Kidney epithelial cell (primary cell): ENCODE data around the gene GIMD1. TPM values are rescaled to one million over a fixed set of nuclear protein-coding genes. Genes with fewer than 3 reads are reported as not detected.
"Not testable (repeated sequence)": the region's sequence is repeated elsewhere in the genome, so short reads cannot be mapped to it uniquely, and the experiment has no call there.

ENCODE experiments used
- DNase-seq: peaks from one replicate; pipeline ENCODE4 v3.0.0-alpha.2; 2010; ENCODE audit warnings: low read depth
- H3K27me3 ChIP-seq: 2 replicates; pipeline ENCODE4 v1.6.0; 2011; ENCODE audit warnings: low read length; ENCODE audit not compliant: control insufficient read depth, insufficient read depth
- H3K36me3 ChIP-seq: 2 replicates; pipeline ENCODE4 v1.5.1; 2011; ENCODE audit warnings: low read length; ENCODE audit not compliant: control insufficient read depth, insufficient read depth
- H3K4me3 ChIP-seq: 2 replicates; pipeline ENCODE4 v1.5.1; 2011; ENCODE audit warnings: low read depth, mild to moderate bottlenecking, control low read depth, low read length
- CTCF ChIP-seq: IDR thresholded peaks from 2 replicates; pipeline ENCODE4 v1.5.1; 2011; ENCODE audit warnings: mild to moderate bottlenecking, moderate library complexity, low read length, control low read depth, inconsistent platforms; ENCODE audit not compliant: insufficient read depth, poor library complexity, severe bottlenecking
- total RNA-seq: library from RNA; depleted of rRNA; stranded (reverse); fragments of >200 nt; gene quantifications from 2 replicates; pipeline ENCODE4 v1.2.3, GENCODE V29; 2015

GIMD1 gene
- not detected in 2 replicates for total RNA-seq

DNA sequence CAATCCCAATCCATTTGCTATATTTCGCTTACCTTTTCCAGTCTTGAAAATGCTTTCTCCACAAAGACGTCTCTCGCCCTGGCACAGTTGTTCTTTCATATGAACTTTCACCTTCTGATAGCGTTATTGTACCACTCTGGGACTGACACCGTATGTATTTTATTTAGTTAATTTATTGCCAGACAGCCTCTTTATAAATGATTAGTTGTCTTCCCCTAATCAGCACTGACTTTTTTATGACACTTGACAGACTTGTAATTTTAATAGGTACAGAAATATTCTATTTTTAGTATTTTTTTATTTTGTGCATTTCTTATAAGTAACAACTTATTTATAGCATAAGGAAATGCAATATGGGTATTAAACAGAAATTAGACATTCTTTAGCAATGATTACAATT, at the start of gene GIMD1:
Gene GIMD1, minus strand, starts transcription at position 101 of the 400 bp plus-strand sequence. CDS start 1,343 bp downstream, outside the sequence.
- Histone ChIP-seq H3K4me3 (no peak within 1 kb of the TSS), H3K27me3 (no peaks in the 10 kb centered on the region), H3K36me3 (no peaks in the 10 kb centered on the region)
- no peak for TF ChIP-seq CTCF
- DNase-seq, result no peak

DNA sequence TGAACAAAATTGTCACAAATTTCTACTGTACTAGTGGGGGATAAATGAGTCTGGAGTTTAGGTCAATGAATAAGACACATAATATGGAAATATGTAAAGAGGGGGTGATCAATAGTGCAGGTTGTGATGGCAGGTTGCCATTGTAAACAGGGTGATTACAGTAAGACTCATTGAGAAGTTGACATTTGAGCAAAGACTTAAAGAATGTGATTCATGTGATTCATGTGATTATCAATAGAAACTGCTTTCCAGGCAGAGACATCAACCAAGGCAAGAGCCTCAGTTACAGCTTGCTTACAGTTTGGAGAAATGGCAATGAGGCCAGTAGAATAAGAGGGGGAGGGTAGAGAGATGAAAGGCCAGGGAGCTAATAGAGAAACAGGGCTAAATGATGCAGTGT, 45.8 kb upstream of the GIMD1 start:
- DNase-seq, result no peak
- H3K27me3 ChIP-seq, result no peaks in the 10 kb centered on the region
- no peak overlapping the region for H3K4me3 ChIP-seq
- TF ChIP-seq CTCF, result no peak
- no peaks in the 10 kb centered on the region for H3K36me3 ChIP-seq

- no peaks in the 10 kb centered on the region for H3K36me3 ChIP-seq
- no peak overlapping the region for H3K4me3 ChIP-seq
- no peak for DNase-seq
- H3K27me3 ChIP-seq, result no peaks in the 10 kb centered on the region
- TF ChIP-seq CTCF, result no peak
These were observed 41.6 kb upstream of the GIMD1 start for GRCh38 chr4:106409901-106410889.

DNA sequence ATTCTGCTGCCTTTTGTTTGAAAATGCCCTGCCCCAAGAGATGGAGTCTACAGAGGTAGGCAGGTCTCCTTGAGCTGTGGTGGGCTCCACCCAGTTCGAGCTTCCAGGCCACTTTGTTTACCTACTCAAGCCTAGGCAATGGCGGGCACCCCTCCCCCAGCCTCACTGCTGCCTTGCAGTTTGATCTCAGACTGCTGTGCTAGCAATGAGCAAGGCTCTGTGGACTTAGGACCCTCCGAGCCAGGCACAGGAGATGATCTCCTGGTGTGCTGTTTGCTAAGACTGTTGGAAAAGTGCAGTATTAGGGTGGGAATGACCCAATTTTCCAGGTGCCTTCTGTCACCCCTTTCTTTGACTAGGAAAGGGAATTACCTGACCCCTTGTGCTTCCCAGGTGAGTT, 39.4 kb upstream of the GIMD1 start:
- H3K36me3 ChIP-seq, H3K4me3 ChIP-seq, H3K27me3 ChIP-seq, DNase-seq: not testable (repeated sequence)

GRCh38 chr4:106401157-106401556, 32.6 kb upstream of the GIMD1 start:
- DNase-seq, result no peak
- Histone ChIP-seq H3K4me3 (no peak overlapping the region), H3K36me3 (no peaks in the 10 kb centered on the region), H3K27me3 (no peaks in the 10 kb centered on the region)
- no peak for TF ChIP-seq CTCF

DNA sequence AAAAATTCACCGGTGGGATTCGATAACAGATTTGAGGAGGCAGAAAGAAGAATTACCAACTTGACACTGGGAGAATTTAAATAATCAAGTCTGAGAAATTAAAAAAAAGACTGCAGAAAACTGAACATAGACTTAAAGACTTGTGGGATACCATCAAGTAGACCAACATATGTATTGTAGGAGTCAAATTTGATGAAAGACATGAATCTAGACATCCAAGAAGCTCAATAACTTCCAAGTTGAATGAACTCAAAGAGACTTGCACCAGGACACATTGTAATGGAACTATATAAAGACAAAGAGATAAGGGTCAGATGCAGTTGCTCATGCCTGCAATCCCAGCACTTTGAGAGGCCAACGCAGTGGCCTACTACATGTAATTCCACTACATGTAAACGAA, 30.3 kb upstream of the GIMD1 start:
- H3K4me3 ChIP-seq, H3K36me3 ChIP-seq, H3K27me3 ChIP-seq, DNase-seq: not testable (repeated sequence)

- no peaks in the 10 kb centered on the region for H3K27me3 ChIP-seq
- H3K4me3 ChIP-seq, result no peak overlapping the region
- no peak for TF ChIP-seq CTCF
- H3K36me3 ChIP-seq, result no peaks in the 10 kb centered on the region
- DNase-seq, result no peak
These were observed 27.0 kb upstream of the GIMD1 start for GRCh38 chr4:106395582-106395981.
